AG04449 (cell line): ENCODE measurements around the gene ASXL1.

ENCODE experiments used
- CTCF ChIA-PET: fragments of 350-600 bp; formaldehyde crosslinking; extraction: SDS; loops from one replicate; lab custom pipeline; 2021; ENCODE audit warnings: antibody characterized with exemption; lab: Yijun Ruan, JAX
- POLR2A ChIA-PET: fragments of 400-600, 350-600 bp; formaldehyde crosslinking; extraction: SDS; loops from one replicate; lab custom pipeline; 2020; ENCODE audit warnings: antibody characterized with exemption, inconsistent platforms; lab: Yijun Ruan, JAX
- DNase-seq: peaks from one replicate; pipeline ENCODE4 v3.0.0-alpha.2; 2010; ENCODE audit warnings: low read depth, low spot score
- H3K4me3 ChIP-seq: 2 replicates; pipeline ENCODE4 v1.5.1; 2011; ENCODE audit warnings: low read depth, mild to moderate bottlenecking, control low read depth, low read length
- TF ChIP-seq, protein P1 (sequence below): IDR thresholded peaks from one replicate; pipeline ENCODE4 v1.5.1; 2011; ENCODE audit warnings: mild to moderate bottlenecking, moderate library complexity, low read length, control low read depth, inconsistent platforms; ENCODE audit not compliant: insufficient read depth; ENCODE audit errors: missing control alignments

ASXL1 gene

DNA sequence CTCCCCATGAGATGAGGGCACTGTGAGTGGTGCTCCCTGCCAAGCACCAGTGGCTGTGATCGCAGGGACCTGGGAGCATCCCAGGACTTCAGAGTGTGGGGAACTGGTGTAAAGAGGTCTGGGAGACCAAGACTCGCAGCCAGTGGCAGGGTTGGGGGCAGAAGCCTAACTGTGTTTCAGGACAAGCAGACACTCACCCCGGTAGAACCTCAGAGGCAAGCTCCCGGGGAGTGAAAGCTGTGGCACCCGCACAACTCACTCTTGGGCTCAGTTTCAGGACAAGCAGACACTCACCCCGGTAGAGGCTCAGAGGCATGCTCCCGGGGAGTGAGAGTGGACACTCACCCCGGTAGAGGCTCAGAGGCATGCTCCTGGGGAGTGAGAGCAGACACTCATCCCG lies 112.8 kb downstream of the ASXL1 start:
- CTCF ChIA-PET: interaction anchor here (0.9 to 6.7 kb wide), 4 partner anchors 14 to 180 kb away, joined by 3 to 37 read pairs (median 5); no protein-coding TSS in a partner anchor
- POLR2A ChIA-PET: no interaction called here
- no peak for DNase-seq
- H3K4me3 ChIP-seq: no peak overlapping the region
- TF ChIP-seq, protein P1, sequence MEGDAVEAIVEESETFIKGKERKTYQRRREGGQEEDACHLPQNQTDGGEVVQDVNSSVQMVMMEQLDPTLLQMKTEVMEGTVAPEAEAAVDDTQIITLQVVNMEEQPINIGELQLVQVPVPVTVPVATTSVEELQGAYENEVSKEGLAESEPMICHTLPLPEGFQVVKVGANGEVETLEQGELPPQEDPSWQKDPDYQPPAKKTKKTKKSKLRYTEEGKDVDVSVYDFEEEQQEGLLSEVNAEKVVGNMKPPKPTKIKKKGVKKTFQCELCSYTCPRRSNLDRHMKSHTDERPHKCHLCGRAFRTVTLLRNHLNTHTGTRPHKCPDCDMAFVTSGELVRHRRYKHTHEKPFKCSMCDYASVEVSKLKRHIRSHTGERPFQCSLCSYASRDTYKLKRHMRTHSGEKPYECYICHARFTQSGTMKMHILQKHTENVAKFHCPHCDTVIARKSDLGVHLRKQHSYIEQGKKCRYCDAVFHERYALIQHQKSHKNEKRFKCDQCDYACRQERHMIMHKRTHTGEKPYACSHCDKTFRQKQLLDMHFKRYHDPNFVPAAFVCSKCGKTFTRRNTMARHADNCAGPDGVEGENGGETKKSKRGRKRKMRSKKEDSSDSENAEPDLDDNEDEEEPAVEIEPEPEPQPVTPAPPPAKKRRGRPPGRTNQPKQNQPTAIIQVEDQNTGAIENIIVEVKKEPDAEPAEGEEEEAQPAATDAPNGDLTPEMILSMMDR: no peak

DNA sequence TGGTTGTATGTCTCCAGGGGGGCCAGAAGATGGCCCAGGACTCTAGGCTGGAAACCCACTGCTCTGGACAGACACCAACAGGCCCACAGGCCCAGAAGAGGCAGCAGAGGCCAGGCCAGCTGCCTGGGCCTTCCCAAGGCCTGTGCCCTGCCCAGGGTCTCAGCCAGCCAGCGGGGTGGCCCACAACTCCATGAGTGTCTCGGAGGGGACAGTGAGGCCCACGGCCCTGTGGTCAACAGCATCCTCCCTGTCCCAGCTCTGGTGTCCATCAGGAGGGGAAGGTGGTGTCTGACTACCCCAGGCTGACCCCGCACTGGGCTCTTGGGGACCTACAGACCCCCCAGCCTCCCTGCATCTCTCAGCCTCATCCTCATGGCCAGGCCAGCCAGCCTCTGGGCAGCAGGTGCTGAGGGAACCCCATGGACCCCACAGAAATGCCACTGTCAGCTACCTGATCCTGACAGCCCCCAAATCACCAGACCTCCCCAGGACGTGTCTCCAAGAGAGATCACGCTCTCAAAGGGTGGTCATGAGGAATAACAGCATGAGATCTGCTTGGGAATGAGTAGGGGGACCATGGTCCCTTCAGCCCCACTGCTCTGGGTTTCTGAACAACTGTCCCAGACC lies 114.6 kb downstream of the ASXL1 start:
- TF ChIP-seq, protein P1: no peak
- POLR2A ChIA-PET: interaction anchor here (1.4 kb wide), 1 partner anchor 15 kb away, joined by 3 read pairs; no protein-coding TSS in a partner anchor
- DNase-seq: no peak
- no peak overlapping the region for H3K4me3 ChIP-seq
- CTCF ChIA-PET: interaction anchor here (6.7 kb wide), 1 partner anchor 16 kb away, joined by 37 read pairs; no protein-coding TSS in a partner anchor

DNA sequence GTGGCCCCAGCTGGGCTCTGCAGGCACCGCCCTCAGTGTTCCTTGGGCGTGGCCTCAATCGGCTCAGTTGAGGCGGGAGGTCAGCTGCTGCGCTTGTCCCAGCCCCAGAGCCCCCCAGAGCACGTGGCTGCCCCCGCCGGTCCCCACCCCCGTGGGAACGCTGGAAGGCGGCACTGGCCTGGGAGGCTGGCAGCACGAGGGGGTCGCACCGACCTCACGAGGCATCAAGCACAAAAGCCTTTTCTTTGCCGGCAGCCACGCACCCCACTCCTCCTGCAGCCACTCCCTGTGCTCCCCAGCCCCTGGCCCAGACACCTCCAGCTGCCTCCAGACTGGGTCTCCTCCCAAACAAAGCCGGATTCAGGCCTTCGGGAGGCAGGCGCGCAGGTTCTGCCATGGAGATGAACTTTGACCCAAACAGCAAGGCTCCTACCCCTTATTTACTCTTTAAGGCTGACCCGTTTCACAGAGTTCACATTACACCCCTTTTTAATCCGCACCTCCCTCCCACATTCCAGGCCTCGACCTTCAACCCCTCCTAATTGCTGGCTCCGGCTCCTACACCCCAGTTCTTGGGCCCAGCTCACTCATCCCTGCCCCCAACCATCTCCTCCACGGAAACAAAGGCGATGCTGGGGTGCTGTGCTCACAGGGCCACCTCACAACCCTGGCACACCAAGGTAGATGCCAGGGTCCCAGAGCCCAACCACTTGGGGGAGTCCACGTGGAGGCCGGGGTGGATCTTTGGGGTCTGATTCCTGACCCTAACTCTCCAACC lies 115.3 kb downstream of the ASXL1 start:
- ChIA-PET CTCF (interaction anchor here (6.7 kb wide), 1 partner anchor 16 kb away, joined by 37 read pairs; no protein-coding TSS in a partner anchor), POLR2A (interaction anchor here (1.4 kb wide), 1 partner anchor 16 kb away, joined by 3 read pairs; no protein-coding TSS in a partner anchor)
- peak overlapping the region; percentile 12 for H3K4me3 ChIP-seq
- no peak for DNase-seq
- TF ChIP-seq, protein P1: no peak

DNA sequence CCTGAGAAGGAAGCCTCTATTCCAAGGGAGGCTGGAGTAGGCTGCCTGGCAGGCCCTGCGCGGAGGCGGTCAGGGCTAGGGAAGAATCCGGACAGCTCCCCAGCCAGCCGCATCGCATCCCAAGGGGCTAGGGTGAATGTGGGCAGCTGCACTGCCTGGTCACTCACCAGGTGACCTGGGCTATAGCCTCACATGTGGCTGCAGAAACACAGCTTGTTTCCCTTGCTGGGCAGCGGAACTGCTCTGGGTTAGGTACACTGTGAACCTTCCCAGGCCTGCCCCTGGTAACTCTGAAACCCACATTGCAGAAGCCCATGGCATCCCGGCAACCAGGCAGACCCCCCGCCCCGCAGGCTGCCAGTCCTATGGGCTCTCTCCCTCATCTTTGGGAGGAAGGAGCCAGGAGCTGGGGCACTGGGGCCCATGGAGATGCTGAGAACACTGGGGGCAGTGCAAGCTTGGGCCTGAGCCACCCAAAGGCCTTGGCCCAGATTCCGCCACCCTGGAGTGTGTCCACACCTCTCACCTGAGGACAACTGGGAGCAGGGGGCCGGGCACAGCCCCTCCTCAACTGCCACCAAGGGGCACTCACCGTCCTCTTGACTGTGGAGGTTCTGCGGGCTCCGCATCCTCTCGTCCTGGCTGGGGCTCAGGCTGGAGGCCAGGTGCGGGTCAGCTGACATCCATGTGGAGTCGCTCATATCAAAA lies 116.0 kb downstream of the ASXL1 start:
- no peak for DNase-seq
- ChIA-PET POLR2A (interaction anchor here (1.3 to 1.4 kb wide), 2 partner anchors 9 to 17 kb away, joined by 3 read pairs; no protein-coding TSS in a partner anchor), CTCF (interaction anchor here (2.2 to 6.7 kb wide), 2 partner anchors 17 to 179 kb away, joined by 6 to 37 read pairs; no protein-coding TSS in a partner anchor)
- TF ChIP-seq, protein P1: no peak
- peak overlapping the region; percentile 50 for H3K4me3 ChIP-seq

DNA sequence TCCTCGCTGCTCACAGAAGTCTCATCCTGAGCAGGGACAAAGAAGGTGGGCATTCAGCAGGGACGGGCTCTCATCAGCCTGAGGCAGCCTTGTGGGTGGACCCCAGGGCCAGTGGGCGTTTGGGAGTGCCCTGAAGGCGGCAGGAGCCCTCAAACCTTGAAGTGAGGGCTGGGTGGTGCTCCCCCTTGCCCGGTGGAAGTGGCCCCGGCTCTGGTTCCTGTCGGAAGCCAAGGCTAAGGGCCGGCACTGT lies 116.5 kb downstream of the ASXL1 start:
- ChIA-PET CTCF (interaction anchor here (1.6 to 6.7 kb wide), 3 partner anchors 11 to 178 kb away, joined by 6 to 37 read pairs (median 7); no protein-coding TSS in a partner anchor), POLR2A (interaction anchor here (0.9 to 1.3 kb wide), 2 partner anchors 9 to 15 kb away, joined by 3 to 5 read pairs; no protein-coding TSS in a partner anchor)
- H3K4me3 ChIP-seq: peak overlapping the region; percentile 50
- DNase-seq: no peak
- TF ChIP-seq, protein P1: no peak
